VCaP (cell line): ENCODE results near the gene EXOSC6.
"Not testable (repeated sequence)": the region's sequence is repeated elsewhere in the genome, so short reads cannot be mapped to it uniquely, and the experiment has no call there.

Experiments used
- H3K27ac ChIP-seq: fragments of 450-650 bp; 2 replicates; pipeline ENCODE4 v1.5.1; 2017
- TF ChIP-seq, protein P1 (sequence below): fragments of 450-650 bp; conservative IDR thresholded peaks from 2 replicates; pipeline ENCODE4 v1.5.1; 2017; ENCODE audit warnings: mild to moderate bottlenecking, moderate library complexity

Gene EXOSC6

DNA sequence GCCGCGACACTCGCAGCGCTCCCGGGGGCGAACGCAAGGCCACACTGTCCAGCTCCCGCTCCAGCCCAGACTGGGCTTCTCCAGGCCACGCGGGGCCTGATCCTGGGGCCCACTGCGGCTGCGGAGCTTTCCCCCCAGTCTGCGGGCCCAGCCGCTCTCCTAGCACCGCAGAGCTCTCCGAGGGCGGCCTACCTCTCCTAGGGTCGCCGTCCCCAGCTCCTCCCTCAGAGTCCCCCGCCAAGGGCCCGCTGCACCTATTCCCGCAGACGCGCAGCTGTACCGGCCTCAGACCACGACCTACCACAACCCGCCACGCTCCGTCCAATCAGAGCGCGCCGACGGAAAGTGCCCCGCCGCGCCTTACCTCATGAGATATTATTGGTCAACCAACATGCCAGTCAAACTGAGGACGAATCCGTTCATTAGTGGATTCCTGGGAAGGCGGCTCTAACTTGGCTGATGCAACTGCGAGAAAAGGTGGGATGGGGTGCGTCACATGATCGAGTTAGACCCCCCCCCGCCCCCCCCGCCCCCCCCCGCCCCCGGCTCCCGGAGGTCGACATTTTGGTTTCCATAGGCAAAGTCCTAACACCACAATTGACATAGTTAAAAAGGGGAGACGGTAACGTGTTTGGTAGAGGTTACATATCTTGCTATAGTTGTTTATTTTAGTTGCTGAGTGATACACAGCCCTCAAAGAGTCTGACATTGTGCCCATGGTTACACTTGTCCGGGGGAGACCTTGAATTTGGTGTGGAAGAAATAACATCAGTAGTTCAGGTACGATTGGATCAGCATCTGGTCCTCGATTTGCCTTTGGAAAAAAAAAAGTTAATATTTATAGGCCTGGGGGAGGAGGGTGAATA lies 37.7 kb upstream of the EXOSC6 start, which contains the start of gene AARS1:
Gene AARS1 (minus strand): TSS at position 278 of the 866 bp plus-strand sequence. CDS start 6,743 bp downstream, outside the sequence.
- TF ChIP-seq, protein P1, sequence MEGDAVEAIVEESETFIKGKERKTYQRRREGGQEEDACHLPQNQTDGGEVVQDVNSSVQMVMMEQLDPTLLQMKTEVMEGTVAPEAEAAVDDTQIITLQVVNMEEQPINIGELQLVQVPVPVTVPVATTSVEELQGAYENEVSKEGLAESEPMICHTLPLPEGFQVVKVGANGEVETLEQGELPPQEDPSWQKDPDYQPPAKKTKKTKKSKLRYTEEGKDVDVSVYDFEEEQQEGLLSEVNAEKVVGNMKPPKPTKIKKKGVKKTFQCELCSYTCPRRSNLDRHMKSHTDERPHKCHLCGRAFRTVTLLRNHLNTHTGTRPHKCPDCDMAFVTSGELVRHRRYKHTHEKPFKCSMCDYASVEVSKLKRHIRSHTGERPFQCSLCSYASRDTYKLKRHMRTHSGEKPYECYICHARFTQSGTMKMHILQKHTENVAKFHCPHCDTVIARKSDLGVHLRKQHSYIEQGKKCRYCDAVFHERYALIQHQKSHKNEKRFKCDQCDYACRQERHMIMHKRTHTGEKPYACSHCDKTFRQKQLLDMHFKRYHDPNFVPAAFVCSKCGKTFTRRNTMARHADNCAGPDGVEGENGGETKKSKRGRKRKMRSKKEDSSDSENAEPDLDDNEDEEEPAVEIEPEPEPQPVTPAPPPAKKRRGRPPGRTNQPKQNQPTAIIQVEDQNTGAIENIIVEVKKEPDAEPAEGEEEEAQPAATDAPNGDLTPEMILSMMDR, result no peak

DNA sequence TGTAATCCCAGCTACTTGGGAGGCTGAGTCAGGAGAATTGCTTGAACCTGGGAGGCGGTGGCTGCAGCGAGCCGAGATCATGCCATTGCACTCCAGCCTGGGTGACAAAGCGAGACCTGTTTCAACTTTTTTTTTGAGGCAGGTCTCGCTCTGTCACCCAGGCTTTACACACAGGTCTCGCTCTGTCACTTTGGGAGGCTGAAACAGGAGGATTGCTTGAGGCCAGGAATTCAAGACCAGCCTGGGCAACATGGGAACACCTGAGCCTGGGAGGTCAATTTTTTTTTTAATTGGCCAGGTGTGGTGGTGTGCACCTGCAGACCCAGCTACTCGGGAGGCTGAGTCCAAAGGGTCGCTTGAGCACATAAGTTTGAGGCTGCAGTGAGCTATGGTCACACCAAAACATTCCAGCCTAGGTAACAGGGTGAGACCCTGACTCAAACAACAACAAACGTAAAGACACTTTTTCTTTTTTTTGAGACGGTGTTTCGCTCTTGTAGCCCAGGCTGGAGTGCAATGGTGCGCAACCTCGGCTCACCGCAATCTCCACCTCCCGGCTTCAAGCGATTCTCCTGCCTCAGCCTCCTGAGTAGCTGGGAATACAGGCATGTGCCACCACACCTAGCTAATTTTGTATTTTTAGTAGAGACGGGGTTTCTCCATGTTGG lies 35.7 kb upstream of the EXOSC6 start:
- H3K27ac ChIP-seq, result peak overlapping the region; percentile 91

More for the DNA sequence above, 37.7 kb upstream of the EXOSC6 start, which contains the start of gene AARS1:
- H3K27ac ChIP-seq, result peak within 1 kb of the TSS; percentile 91

DNA sequence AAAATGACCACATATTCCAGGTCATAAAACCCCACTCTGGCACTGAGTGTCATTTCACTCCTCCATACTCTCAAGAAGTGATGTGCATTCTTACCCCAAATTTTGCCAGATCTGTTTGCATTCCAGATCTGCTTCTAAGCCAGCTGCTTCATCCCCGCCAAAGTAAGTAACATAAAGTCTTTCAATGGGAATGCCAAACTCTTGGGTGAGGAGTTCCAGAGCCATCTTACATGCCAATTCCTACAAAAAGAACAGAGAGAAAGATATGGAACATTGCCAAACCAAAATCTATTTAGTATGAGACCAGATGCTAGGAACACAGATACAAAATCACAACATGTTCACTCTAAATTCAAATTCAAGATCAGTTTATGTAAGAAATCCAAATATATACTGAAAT lies 24.7 kb upstream of the EXOSC6 start:
- TF ChIP-seq, protein P1, result no peak
- H3K27ac ChIP-seq, result no peak overlapping the region

DNA sequence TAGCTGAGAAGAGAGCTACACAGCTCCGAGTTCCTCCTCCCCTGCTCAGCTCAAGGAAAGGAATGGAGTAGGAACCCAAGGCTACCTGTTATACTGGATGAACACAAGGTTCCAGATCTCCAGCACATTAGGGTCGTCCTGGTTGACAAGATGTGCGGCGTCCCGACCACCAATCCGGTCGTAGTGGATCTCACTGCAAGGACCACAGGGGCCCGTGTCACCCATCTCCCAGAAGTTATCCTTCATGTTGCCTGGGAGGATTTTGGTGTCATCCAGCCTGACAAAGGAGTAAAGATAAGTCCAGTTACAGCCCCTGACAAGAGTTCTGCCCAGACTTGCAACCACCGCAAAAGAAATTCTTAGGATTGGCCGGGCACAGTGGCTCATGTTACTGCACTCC lies 20.0 kb upstream of the EXOSC6 start:
- H3K27ac ChIP-seq, result no peak overlapping the region

DNA sequence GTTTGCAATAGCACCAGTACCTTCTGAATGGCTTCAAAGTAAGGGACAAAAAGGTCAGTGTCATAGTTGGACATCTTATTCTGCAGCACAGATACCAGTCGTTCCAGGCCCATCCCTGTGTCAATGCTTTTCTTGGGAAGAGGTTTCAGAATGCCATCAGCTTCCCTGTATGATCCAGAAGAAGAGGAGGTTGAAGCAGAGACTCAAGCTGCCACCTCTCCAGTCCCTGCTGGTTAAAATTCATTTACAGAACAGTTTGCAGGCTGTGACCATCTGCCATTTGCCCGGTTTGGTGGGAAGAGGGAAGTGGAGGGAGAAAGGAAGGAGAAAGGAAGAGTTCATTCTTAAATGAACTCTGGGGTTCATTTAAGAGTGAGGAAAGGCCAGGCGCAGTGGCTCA lies 18.4 kb upstream of the EXOSC6 start:
- H3K27ac ChIP-seq, result no peak overlapping the region
- TF ChIP-seq, protein P1, result no peak

More for the DNA sequence above, 20.0 kb upstream of the EXOSC6 start:
- TF ChIP-seq, protein P1, result no peak

DNA sequence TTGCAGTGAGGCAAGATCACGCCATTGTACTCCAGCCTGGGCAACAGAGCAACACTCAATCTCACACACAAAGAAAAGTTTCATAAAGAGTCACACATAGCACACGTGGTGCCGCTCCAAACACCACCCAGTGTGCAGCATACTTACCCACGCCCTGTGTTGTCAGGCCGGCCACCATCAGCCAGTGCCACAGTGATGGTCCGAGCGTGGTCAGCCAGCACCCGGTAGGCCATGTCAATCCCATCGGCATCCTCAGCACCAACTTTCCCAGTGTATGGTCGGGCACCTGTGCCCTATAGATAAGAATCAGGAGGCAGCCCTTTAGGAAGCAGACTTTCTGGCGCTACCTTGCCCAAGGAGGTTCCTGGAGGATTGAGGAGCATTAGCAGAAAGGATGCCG lies 17.7 kb upstream of the EXOSC6 start:
- TF ChIP-seq, protein P1, result no peak

DNA sequence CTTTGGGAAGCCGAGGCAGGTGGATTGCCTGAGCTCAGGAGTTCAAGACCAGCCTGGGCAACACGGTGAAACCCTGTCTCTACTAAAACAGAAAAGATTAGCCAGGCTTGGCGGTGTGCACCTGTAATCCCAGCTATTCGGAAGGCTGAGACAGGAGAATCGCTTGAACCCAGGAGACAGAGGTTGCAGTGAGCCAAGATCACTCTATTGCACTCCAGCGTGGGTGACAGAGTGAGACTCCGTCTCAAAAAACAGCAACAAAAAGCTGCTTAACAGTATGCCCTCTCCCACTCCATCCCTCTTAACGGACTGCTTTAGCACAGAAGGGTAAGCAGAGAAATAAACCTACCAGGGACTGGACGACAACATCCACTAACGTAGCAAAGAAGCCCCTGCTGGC lies 16.2 kb upstream of the EXOSC6 start:
- H3K27ac ChIP-seq, result not testable (repeated sequence)
- TF ChIP-seq, protein P1, result peak; percentile 29; the same call in 1 of the 2 replicates

More for the DNA sequence above, 17.7 kb upstream of the EXOSC6 start:
- H3K27ac ChIP-seq, result no peak overlapping the region
